Measurements from ENCODE around the gene DGCR2. TPM values are rescaled to one million over a fixed set of nuclear protein-coding genes. Genes with fewer than 3 reads are reported as not detected.
A peak's percentile ranks its signal among the peaks of the same experiment; 100 is the strongest.
"Not testable (repeated sequence)": the region's sequence is repeated elsewhere in the genome, so short reads cannot be mapped to it uniquely, and the experiment has no call there.

DGCR2 gene, protein sequence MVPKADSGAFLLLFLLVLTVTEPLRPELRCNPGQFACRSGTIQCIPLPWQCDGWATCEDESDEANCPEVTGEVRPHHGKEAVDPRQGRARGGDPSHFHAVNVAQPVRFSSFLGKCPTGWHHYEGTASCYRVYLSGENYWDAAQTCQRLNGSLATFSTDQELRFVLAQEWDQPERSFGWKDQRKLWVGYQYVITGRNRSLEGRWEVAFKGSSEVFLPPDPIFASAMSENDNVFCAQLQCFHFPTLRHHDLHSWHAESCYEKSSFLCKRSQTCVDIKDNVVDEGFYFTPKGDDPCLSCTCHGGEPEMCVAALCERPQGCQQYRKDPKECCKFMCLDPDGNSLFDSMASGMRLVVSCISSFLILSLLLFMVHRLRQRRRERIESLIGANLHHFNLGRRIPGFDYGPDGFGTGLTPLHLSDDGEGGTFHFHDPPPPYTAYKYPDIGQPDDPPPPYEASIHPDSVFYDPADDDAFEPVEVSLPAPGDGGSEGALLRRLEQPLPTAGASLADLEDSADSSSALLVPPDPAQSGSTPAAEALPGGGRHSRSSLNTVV
- 39.5 TPM for total RNA-seq

DNA sequence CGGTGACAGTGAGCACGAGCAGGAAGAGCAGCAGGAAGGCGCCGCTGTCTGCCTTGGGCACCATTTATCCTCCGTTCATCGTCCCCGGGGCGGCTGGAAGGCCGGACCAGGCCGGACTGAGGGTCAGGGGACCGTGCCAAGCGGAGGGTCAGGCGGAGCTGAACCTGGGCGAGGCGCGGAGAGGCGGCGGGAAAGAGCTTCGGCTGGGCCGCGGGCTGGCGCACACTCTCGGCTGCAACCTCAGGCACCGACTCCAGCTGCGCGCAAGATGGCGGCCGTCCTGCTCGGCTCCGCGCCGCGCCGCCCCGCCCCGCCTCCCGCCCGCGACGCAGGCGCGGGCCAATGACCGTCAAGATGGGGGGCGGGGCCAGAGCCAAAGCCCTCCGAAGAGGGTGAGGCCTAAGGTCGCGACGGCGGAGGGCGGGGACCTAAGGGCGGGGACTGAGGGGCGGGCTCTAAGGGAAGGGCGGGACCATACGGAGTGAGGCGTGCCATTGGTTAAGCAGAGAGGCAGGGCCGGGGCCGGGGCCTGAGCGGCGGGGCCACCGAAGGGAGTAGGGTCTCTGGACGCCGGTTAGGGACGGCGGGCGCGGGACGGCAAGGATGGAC lies at the start of gene DGCR2:
TSS of gene DGCR2 (minus strand) at position 270 of the 609 bp plus-strand sequence. CDS start at position 64, 206 bp downstream.
- DNase-seq: peak; percentile 91

DNA sequence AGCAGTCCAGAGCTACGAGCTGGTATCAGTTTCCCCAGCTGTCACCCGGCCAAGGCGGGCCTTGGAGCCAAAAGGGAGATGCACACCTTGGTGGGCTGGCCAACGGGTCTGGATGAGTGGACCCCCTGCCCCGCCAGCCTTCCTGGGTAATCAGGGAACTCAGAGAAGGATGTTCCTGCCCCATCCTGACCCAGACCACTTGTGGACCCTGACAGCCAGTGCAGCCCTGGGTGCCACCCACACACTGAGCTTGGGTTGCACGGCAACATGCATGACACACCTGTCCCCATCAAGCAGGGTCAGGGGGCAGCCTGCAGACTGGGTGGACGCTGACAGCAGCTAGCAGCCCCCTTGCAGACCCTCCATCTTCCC lies 47.7 kb upstream of the DGCR2 start:
- no peak for DNase-seq

DNA sequence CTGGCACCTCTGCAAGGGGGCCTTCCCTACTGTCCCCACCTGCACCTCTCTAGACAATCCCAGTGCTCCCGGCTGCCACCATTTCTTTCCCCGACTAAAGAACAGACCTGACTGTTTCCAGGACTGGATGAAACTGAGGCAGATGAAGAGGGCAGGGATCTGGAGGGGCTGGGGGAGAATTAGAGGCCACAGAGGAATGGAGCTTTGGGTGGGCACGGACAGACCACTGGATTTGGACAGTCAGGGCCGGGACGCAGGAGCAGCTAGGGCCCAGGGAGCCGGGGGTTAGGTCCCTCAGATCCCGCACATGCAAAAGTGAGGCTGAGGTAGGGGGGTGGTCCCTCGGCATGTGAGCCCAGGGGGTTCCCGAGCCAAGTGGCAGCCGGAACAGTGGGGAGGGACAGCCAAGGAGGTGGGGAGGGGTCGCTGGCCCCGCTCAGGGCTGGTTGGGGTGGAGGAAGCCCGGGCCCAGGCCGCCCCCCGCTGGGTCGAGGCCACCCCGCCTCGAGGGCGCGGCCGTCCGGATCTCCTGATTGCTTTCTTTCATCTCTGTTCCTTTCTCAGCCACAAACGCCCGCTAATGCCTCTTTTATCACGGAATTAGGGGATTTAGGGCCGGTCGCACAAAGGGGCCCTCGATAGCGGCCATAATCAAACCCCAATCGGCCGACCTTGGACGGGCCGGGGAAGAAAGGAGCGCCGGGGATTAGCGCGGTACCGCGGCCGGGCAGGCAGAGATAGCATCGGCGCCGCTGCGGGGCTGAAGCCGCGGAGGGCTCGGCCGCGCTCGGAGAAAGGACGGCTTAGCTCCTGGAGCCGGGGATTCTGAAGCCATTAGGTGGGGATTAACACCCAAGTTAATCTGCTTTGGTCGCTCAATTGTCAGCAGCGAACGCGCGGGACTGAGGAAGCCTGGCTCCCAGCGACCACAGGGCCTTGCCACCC lies 47.1 kb upstream of the DGCR2 start:
- DNase-seq: no peak

DNA sequence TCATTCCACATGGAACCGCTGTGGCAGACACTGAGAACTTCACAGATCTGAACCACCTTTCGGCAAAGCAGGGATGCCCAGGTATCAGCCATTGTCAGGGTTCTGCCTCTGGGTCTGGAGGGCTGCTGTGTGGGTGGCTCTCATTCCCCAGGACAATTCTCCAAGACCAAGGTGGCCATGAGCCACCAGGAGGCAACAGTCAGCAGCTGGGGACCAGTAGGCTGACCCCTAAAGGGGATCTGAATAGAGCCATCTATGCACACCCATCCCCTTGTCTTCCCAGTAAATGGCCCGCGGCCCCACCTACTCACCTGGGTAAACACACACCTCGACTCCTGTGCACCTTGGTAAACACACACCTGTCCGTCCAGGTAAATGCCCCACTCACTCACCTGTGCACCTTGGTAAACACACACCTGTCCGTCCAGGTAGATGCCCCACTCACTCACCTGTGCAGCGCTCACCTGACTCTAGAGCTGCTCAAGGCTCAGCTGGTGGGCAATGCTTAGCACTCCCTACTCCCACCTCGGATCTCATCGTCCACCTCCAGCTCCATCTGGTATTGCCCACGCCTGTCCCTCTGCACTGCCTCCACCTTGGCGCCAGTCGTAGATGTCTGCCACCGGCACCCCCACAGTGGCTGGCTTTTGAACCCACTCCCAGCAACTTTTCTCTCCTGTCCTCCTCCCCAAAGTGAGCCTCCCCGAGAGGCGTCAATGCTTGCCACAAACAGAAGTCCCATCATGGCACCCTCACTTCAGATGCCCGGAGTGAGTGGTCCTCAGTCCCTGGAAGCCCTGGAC lies 46.1 kb upstream of the DGCR2 start:
- DNase-seq: no peak

DNA sequence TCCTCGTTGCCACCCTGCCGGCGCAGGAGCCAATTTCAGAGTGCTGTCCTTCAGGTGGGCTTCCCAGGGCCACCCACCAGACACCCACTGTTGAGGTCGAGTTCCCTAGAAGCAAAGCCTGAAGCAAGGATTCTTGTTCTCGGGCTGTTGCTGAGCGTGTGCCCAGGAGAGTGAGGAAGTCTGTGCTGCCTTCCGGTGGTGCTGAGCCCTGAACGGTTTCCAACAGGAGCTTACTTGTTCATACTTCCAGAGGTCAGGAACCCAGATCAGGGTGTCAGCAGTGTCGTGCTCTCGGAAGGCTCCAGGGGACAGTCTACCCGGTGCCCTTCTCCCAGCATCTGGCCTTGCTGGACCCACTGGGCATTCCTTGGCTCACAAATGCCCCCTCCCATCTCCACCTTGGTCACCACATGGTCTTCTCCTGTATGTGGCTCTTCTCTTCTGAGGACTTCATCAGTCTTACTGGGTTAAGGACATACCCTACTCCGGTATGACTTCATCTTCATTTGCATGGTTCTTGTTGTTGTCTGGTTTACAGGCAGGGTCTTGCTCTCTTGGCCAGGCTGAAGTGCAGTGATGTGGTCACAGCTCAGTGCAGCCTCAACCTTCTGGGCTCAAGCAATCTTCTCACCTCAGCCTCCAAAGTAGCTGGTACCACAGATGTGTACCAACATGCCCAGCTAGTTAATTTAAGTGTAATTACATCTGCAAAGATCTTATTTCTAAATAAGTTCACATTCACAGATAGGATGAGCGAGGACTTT lies 45.1 kb upstream of the DGCR2 start:
- DNase-seq: no peak

DNA sequence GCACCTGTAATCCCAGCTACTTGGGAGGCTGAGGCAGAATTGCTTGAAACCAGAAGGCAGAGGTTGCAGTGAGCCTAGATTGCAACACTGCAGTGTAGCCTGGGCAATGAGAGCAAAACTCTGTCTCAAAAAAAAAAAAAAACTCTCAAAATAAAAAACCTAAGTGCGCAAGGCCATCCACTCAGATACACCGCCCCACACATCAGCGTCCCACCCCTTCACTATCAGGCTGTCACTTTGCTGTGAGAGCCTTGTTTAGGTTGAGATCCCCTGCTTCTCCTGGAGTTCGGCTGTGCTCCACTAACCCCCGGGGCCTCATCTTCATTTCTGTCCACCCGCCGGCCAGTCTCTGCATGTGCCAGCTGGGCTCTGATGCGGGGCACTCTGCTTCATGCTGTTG lies 44.2 kb upstream of the DGCR2 start:
- no peak for DNase-seq

DNA sequence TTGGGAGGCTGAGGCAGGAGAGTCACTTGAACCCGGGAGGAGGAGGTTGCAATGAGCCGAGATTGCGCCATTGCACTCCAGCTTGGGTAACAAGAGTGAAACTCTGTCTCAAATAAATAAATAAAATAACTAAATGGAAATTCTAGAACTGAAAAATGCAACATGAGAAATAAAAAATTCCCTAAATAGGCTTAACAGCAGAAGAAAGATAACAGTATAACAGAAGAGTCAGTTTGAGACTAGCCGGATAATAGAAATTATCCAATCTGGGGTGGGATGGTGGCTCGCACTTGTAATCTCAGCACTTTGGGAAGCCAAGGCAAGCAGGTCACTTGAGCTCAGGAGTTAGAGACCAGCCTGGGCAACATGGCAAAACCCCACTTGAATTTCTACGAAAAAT lies 42.2 kb upstream of the DGCR2 start:
- DNase-seq: no peak

DNA sequence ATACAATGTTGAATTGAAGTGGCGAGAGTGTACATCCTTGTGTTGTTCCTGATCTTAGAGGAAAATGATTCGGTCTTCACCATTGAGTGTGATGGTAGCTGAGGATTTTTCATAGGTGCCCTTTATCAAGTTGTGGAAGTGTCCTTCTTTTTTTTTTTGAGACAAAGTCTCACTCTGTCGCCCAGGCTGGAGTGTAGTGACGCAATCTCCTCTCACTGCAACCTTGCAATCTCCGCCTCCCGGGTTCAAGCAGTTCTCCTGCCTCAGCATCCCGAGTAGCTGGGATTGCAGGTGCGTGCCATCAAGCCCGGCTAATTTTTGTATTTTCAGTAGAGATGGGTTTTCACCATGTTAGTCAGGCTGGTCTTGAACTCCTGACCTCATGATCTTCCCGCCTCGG lies 36.4 kb upstream of the DGCR2 start:
- DNase-seq: not testable (repeated sequence)

DNA sequence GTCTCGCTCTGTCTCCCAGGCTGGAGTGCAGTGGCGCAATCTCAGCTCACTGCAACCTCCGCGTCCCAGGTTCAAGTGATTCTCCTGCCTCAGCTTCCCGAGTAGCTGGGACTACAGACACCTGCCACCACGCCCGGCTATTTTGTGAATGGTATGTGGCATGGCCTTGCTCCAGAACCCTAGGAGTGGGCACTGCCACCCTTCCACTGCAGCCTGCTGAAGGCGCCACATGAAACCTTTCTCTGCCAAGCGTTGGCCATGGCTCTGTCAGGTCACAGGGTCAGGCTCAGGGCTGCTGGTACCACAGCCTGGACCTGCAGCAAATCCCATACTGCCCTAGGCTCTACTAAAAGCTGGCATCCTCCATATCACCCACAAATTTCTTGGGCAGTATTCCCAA lies 33.9 kb upstream of the DGCR2 start:
- DNase-seq: not testable (repeated sequence)

DNA sequence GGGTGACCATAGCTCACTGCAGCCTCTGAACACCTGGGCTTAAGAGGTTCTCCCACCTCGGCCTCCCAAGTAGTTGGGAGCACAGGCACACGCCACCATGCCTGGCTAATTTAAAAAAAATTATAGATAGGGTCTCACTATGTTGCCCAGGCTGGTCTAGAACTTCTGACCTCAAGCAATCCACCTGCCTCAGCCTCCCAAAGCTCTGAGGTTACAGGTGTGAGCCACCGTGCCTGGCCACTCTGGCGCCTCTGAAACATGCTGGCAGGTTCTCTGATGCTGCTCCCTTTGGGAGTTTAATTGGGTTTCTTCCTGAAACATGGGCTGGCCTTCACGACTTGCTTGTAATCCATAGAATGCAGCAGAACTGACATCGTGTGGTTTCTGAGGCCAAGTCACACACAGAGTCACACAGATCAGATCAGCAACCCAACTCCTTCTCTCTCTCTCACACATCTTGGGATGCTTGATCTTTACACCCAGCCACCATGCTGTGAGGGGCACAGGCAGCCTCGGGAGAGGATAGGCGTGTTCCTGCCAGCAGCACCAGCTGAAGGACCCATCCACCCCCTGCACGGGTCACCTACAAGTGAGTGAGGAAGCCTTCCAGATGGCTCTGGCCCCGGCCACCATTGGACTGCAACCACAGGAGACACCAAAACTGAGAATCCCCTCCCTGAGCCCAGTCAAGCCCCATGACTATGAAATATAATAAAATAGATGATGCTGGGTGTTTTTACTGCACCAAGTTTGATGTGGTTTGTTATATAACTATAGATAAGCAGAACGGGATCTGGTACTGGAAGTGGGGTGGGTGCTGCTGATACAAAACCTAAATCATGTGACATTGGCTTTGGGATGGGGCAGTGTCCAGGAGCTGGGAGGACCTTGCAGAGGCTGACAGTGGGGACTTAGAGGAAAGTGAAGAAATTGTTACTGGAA lies 31.0 kb upstream of the DGCR2 start:
- DNase-seq: no peak

DNA sequence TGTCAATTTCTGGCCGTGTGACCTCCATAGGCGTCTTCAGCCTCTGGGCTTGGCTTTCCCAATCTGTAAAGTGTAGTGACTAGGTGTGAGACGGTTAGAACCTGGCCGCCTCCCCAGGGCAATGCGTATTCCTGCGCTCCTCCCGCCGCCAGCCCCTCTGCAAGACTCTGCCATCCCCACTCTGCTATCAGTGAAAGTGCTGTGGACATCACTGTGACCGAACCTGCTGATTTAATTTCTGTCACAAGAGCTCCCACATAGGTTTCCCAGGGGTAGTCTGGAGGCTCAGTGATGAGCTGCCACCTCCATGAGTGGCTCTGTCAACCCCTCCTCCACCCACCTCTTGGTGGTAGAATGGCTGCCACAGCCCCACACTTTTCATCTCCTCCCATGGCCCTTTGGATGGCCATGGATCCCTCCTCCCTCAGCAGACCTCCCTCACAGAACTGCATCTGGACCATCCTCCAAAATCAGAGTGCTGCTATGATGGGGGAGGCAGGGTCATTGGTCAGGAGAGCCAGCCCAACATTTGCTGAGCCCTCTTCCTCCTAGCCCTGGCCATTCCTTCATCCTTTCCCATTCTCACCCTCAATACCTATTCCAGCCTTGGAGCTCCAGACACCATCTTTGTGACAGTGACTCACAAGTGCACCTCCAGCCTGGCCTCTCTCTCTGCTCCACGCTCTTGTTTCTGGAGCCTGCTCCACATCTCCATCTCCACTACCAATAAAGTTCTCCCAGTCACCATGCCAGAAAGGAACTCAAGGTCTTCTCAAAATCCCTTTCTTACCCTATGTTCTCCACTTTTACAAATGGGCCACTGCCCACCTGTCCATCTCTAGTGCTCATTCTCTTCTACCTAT lies 29.3 kb upstream of the DGCR2 start:
- no peak for DNase-seq

DNA sequence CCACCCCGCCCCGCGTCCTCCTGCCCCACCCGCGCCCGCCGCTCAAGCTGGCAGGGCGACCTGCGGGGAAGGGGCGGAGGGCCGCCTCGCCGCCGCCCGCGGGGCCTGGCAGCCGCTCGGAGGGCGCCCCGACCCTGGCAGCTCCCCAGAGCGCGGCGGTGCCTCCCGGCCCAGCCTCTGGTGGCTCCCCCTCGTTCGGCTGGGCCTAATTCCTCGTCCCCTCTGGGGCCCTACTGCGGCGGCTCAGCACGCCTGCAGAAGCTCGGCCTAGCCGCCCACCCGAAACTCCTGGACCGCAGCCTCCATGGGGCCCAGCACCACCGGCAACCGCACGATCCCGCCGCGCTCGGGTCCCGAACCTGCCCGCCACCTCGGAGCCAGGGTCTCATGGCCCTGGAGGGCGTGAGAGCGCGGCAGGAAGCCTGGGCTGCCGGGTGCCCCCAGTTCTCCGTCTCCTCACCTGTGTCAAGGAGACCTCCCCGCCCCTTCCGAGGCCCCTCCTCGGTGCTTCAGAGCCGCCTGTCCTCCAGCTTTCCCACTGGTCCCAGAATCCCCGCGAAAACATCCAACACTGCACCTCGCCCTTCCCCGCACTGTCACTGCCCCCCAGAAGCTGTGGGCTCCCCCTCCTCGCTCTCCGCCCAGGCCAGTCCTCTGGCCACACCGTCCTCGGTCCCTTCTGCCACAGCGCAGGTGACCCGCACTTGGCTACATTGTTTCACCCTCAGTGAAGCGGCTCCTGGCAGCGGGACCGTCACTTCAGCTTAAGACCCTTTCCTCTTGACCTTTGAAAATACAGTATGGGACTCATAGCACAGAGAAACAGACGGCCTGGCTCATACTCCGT lies 28.5 kb upstream of the DGCR2 start:
- no peak for DNase-seq

DNA sequence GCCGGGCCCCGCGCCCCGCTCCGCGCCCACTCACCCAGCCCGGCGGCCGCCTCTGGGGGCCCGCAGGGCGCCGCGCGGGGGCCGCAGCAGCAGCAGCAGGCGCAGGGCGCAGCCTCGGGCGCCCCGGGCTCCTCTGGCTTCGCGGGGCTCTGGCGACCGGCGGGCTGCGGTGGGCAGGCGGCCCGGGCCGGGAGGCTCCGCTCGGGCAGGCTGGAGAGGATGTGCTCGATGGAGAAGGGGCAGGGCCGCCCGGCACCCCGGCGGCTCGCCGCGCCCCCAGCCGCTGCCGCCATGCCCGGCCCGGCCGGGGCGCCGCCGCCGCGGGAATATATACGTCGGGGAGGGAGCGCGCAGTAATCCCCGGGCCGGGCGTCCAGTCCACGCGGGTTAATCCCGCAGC lies 27.8 kb upstream of the DGCR2 start, which contains the start of gene GSC2:
TSS of gene GSC2 (minus strand) at position 302 of the 400 bp plus-strand sequence. CDS start at position 293, 9 bp downstream.
- DNase-seq: no peak

DNA sequence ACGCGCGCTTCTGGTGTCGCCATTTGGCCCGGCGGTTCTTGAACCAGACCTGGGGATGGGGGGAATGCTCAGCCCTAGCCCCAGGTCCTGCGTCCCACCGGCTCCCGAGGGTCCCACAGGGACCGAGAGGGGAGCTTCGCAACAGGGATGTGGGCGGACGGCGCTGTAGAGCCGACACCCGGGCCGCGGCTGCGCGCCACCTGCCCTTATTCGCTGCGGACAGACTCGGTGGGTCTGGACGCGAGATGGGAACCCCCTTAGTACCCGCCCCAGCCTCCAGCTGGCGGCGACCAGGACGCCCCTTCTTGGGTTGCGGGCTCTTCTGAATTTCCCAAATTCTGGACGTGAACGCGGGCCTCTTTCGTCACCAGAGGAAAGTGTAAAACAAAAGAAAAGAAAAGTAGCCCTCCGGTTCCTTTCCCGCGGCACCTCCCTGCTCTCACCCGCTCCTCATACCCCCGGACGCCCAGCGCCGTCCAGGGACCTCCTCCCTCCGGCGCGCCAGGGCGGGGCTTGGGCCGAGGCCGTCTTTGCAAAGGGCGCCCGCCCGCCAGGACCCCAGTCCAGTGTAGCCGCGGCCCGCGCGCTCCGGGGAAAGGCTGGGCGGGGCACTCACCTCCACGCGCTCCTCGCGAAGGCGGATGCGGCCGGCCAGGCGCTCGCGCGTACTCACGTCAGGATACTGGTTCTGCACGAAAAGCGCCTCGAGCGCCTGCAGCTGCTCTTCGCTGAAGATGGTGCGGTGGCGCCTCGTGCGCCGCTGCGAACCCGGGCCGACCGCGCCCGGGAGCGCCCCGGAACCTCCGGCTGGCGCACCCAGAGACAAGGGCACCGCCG lies 27.1 kb upstream of the DGCR2 start:
- no peak for DNase-seq

DNA sequence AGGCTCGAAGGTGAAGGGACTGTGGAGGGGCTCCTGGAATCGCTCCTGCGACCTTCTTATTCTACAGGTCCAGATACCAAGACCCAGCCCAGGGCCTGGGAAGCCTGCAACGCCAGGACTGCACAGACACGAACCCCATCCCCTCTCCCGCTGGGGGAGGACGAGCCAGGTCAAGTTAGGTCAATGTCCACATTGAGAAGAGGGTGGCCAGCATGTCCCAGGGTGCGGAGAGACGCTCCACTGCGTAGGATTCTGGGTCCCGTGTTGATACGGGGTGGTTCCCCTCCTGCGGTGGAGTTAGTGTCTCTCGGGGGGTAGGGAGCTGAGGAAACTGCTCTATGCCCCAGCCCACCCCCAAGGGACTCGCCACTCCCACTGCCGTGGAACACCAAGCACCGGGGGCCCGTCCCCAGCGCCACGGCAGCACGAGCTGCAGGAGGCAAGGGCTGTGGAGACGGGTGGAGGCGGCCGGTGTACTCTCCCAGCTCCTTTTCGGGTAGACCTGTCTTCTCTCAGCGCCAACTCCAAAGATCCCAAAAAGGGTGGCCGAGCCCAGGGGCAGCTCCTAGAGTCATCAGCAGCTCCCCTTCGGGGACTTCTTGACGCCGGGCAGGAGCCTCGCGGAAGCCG lies 26.3 kb upstream of the DGCR2 start:
- DNase-seq: no peak

DNA sequence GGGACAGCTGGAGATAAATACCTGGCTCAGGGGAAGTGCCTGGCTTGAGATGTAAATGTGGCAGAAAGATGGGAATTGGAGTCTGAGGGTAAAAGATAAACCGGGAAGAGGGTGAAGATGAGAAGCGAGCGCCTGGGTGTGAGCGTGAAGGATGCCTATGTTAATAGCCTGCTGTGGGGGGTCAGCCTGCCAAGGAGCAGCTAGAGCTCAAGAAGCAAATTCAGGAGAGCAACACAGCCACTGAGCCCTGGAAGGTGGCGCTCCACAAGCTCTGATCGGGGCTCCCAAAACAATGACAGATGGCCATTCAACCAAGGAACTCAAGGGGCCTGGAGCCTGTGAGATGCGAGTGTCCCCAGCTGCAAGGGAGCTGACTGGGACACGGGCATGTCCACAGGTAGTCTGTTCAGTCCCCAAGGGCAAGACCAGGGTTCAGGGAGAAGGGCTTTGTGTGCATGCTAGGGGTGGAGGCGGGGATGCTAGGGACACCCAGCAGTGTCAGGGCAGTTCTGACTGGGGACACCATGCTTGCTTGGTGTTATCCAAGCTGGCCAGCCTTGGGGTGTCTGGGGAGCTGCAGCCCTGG lies 25.1 kb upstream of the DGCR2 start:
- DNase-seq: no peak

Measured in skin of body (tissue), 2 donors.